ENCODE measurements around the gene ABCA9.

ABCA9 gene

DNA sequence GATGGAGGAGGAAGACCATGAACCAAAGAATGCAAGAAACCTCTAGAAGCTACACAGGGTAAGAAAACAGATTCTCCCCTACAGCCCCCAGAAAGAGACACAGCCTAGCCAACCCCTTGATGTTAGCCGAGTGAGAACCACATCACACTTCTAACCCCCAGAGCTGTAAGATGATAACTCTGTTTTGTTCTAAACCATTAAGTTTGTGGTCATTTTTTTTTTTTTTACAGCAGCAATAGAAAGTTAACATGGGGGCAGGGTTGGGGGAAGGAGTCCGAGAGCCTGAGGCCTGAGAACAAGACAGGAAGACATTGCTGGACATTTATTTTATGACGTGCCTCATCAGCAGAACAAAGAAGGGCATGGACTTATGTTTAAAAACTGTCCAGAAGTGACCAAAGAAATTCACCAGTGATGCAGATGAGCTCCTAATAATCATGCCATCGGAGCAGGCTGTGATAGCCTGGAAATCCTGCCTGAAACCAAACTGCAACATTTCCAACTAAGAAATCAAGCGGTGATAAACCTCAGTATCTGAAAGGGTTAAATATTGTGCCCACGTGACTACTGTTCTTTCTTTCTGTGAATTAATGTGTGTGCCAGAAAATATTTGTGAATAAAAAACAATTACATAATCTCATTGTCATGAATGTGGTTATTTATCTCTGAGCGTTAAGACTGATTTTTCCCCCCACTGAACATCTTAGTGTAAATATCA, 1.1 kb downstream of the ABCA9 start:
- ChIA-PET POLR2A (no interaction called here), CTCF (interaction anchor here (1.0 kb wide), 1 partner anchor 20 kb away, joined by 3 read pairs; no protein-coding TSS in a partner anchor)
- TF ChIP-seq, protein P1, sequence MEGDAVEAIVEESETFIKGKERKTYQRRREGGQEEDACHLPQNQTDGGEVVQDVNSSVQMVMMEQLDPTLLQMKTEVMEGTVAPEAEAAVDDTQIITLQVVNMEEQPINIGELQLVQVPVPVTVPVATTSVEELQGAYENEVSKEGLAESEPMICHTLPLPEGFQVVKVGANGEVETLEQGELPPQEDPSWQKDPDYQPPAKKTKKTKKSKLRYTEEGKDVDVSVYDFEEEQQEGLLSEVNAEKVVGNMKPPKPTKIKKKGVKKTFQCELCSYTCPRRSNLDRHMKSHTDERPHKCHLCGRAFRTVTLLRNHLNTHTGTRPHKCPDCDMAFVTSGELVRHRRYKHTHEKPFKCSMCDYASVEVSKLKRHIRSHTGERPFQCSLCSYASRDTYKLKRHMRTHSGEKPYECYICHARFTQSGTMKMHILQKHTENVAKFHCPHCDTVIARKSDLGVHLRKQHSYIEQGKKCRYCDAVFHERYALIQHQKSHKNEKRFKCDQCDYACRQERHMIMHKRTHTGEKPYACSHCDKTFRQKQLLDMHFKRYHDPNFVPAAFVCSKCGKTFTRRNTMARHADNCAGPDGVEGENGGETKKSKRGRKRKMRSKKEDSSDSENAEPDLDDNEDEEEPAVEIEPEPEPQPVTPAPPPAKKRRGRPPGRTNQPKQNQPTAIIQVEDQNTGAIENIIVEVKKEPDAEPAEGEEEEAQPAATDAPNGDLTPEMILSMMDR (IDR thresholded peaks at IDR 0.05; ENCODE audit: control extremely low read depth, extremely low read depth, low read depth, missing control alignments), result no peak
- no peak for DNase-seq (ENCODE audit: extremely low spot score)

DNA sequence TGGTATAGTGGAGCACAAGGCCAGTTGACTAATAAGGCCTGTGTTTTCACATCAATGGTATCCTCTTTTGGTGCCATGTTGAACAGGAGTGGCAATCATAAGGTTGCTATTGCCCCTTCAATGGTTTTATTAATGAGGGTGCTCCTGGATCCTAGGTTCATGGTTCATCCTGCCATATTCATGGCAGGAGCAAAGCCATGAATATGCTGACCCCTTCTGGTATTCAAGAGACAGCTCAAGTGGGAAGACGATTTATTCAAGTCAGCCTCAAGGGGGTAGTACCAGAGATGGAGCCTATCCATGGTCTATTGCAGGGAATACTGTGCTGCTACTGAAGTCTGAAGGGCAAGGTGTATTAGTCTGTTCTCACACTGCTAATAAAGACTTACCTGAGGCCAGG, 2.6 kb downstream of the ABCA9 start:
- DNase-seq (ENCODE audit: extremely low spot score), result no peak
- ChIA-PET POLR2A (no interaction called here), CTCF (interaction anchor here (1.4 kb wide), 1 partner anchor 41 kb away, joined by 3 read pairs; no protein-coding TSS in a partner anchor)
- TF ChIP-seq, protein P1 (IDR thresholded peaks at IDR 0.05; ENCODE audit: control extremely low read depth, extremely low read depth, low read depth, missing control alignments), result no peak

DNA sequence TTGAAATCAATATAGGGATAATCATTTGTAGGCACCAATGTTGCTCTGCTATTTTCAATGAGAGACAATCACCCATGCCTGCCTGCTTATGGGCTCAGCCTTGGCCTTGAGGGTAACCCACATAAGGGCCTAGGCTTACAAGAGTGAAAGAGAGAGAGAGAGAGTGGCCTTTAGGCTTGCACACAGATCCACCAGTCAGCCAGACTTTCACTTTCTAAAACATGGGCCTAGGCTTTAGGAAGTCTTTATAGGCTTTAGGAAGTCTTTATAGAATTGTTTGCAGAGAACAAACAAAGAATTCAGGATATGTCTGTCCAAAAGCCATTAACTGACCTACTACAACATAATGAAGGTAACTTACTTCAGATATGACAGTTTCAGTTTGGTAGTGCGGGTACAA, 3.4 kb downstream of the ABCA9 start:
- POLR2A ChIA-PET, result no interaction called here
- TF ChIP-seq, protein P1 (IDR thresholded peaks at IDR 0.05; ENCODE audit: control extremely low read depth, extremely low read depth, low read depth, missing control alignments), result no peak
- CTCF ChIA-PET, result interaction anchor here (1.4 kb wide), 1 partner anchor 42 kb away, joined by 3 read pairs; no protein-coding TSS in a partner anchor
- no peak for DNase-seq (ENCODE audit: extremely low spot score)

DNA sequence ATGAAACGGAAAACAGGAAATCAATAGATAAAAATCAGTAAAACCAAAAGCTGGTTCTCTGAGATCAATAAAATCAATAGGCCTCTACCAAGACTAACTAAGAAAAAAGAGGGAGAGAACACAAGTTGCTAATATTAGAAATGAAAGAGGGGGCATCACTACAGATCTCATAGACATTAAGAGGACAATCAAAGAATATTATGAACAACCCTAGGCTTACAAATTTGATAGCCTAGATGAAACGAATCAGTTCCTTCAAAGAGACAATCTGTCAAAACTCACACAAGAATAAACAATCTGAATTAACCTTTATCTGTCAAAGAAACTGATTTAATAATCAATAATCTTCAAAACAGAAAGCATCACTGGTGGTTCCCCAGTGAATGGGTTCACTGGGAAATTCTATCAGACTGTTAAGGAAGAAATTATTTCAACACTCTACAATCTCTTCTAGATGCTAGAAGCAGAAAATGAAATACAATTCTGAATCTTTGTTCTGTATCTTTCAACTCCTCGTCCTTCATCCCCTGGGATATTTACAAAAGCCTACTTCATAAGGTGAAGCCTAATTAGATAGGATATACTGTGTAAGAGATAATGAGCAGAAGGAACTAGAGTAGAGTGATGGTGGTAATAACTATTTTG, 4.4 kb downstream of the ABCA9 start:
- POLR2A ChIA-PET, result no interaction called here
- DNase-seq (ENCODE audit: extremely low spot score), result no peak
- CTCF ChIA-PET, result no interaction called here
- TF ChIP-seq, protein P1 (IDR thresholded peaks at IDR 0.05; ENCODE audit: control extremely low read depth, extremely low read depth, low read depth, missing control alignments), result no peak

DNA sequence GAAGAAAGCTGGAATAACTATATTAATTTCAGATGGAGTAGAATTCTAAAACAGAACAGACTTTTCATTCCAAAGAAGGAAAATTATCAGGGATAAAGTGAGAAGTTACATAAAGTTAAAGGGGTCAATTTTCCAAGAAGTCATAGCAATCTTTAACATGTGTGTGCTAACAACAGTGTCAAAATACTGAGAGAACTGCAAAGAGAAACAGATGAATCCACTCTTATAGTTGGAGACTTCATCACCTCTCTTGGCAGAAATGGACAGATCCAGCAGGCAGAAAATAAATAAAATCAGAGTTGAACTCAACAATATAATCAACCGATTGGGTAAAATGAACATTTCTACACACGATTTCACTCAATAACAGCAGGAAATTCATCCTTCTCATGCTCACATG, 5.4 kb downstream of the ABCA9 start:
- TF ChIP-seq, protein P1 (IDR thresholded peaks at IDR 0.05; ENCODE audit: control extremely low read depth, extremely low read depth, low read depth, missing control alignments), result no peak
- no peak for DNase-seq (ENCODE audit: extremely low spot score)
- CTCF ChIA-PET, result interaction anchor here (0.6 kb wide), 1 partner anchor 32 kb away, joined by 3 read pairs; no protein-coding TSS in a partner anchor
- POLR2A ChIA-PET, result no interaction called here

DNA sequence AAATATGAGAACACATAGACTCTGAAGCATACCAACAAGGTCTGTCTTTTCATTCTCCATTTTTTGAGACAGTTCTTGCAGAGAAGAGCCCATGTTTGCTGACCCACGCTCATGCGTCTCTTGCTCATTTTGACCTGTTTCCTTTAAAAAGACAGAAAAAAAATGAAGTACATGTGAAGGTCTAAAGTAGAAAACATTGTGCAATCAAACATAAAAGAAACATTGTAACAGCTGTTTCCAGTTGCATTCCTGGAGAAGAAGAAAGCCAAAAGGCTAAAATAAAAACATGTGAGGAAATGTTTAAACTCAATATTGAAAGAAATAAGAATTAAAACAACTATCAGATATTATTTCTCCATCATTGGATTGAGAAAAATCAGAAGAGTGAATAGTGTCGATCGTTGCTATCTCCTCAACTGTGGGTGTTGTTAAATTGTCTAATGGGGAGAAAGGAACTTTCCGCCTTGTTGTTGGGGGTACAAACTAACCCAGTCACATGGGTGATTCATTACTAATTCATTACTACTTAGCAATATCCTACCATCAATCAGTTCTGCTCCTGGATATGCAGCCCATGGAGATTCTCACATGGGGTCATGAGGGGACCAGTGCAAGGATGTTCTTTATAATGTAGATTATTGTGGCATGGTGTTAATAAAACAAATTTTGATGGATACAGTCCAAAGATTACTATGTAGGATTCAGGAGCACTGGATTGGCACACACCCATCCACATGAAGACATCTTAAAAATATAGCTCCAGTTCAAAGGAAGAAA, 9.5 kb downstream of the ABCA9 start:
- CTCF ChIA-PET, result interaction anchor here (0.6 to 1.8 kb wide), 3 partner anchors 8 to 23 kb away, joined by 3 to 5 read pairs (median 3); no protein-coding TSS in a partner anchor
- TF ChIP-seq, protein P1 (IDR thresholded peaks at IDR 0.05; ENCODE audit: control extremely low read depth, extremely low read depth, low read depth, missing control alignments), result no peak
- POLR2A ChIA-PET, result no interaction called here
- DNase-seq (ENCODE audit: extremely low spot score), result no peak
